ENCODE results near the gene HEXA.
"Not testable (repeated sequence)": the region's sequence is repeated elsewhere in the genome, so short reads cannot be mapped to it uniquely, and the experiment has no call there.

Gene HEXA

DNA sequence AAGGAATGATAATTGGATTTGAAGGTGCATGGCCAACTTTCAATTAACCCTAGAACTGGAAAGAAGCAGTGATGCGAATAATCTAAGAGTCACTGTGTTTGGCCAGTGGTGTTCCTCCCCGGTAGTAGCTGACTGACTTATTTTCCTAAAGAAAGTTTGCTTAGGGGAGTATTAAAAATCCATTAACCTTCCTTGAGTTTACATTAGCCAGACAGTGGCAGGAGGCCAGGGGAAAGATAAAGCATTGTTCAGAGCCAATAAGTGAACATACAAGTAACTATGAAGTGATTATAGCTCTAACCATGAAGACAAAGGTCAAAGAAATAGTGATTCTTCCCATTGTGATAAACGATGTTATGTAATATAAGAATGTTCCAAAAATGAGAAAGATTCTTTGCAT is 13.4 kb upstream of the HEXA start:
- DNase-seq (ENCODE audit: low spot score), result no peak
- TF ChIP-seq, protein P1, sequence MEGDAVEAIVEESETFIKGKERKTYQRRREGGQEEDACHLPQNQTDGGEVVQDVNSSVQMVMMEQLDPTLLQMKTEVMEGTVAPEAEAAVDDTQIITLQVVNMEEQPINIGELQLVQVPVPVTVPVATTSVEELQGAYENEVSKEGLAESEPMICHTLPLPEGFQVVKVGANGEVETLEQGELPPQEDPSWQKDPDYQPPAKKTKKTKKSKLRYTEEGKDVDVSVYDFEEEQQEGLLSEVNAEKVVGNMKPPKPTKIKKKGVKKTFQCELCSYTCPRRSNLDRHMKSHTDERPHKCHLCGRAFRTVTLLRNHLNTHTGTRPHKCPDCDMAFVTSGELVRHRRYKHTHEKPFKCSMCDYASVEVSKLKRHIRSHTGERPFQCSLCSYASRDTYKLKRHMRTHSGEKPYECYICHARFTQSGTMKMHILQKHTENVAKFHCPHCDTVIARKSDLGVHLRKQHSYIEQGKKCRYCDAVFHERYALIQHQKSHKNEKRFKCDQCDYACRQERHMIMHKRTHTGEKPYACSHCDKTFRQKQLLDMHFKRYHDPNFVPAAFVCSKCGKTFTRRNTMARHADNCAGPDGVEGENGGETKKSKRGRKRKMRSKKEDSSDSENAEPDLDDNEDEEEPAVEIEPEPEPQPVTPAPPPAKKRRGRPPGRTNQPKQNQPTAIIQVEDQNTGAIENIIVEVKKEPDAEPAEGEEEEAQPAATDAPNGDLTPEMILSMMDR (IDR thresholded peaks at IDR 0.05; ENCODE audit: extremely low read depth, missing control alignments), result no peak

DNA sequence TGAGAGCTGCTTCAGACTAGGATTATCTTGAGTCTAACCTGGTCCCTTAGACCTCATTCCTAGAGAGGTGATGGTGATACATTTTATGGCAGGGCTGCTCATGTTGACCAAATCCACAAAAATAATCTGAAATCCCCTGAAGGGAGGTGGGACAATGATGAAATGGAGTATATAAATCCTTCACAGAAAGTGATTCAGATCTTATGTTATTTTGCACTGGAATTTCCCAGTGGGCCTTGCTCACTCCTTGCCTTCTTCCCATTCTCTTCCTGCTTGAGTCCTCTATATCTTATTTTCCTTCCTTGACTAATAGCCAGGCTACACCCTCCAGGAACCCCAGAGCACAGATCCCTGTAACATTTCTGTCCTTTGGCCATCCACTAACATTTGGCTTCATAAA is 11.9 kb upstream of the HEXA start:
- DNase-seq (ENCODE audit: low spot score), result no peak
- TF ChIP-seq, protein P1 (IDR thresholded peaks at IDR 0.05; ENCODE audit: extremely low read depth, missing control alignments), result no peak

DNA sequence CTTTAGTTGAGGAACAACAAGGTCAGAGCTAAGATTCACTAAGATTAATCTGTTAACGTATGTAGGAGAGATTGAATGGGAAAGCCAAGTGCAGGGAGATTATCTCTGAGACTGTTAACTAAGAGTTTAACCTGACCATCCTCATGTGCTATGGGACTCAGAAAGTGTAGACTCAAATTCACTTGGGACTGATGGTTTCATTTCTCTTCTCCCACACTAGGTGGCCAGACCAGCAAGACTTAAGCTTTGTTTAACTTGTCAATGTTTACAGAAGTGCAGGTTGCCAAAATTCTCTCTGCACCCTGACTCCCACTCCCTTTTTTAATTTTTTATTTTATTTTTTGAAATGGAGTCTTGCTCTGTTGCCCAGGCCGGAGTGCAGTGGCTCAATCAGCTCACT is 6.3 kb upstream of the HEXA start:
- DNase-seq (ENCODE audit: low spot score), result no peak
- TF ChIP-seq, protein P1 (IDR thresholded peaks at IDR 0.05; ENCODE audit: extremely low read depth, missing control alignments), result no peak

DNA sequence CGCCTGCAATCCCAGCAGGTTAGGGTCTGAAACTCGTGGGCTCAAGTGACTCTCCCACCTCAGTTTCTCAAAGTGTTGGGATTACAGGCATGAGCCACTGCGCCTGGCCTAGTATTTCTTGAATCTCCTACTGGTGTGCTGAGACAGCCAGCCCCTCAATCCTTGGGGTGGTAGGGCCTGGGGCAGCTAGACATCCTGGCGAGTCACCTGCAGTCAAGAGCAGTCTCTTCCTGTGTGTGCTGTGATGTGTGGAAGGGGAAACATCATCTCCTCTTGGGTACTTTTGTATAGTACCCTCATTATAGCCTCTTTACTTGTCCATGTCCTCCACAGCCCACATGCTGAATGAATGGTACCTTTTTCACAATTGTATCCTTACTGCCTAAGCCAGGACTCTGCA is 4.9 kb upstream of the HEXA start:
- no peak for DNase-seq (ENCODE audit: low spot score)
- TF ChIP-seq, protein P1 (IDR thresholded peaks at IDR 0.05; ENCODE audit: extremely low read depth, missing control alignments), result no peak

DNA sequence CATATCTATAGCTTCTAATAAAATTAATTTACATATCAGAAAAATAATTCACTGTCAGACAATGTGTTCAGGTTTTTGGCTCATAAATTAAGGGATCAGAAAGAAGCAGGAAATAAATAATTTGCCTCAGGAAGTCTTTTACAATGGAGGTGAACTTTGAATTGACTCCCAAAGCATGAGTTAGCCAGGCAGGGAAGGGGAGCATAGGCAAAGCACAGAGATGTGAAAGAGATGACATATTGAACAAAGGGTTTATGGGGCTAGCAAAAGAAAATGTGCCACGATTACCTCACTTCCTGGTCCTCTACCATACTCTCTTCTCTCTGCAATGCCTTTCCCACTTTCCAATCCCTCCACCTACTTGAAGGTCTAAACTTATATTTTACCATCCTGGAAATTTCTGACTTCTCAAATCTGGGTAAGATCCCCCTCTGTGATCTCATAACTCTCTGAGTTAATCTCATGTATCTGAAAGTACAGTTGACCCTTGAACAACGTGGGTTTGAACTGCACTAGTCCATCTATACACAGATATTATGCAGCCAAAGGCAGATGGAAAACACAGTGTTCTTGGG is 4.1 kb upstream of the HEXA start:
- TF ChIP-seq, protein P1 (IDR thresholded peaks at IDR 0.05; ENCODE audit: extremely low read depth, missing control alignments), result no peak

DNA sequence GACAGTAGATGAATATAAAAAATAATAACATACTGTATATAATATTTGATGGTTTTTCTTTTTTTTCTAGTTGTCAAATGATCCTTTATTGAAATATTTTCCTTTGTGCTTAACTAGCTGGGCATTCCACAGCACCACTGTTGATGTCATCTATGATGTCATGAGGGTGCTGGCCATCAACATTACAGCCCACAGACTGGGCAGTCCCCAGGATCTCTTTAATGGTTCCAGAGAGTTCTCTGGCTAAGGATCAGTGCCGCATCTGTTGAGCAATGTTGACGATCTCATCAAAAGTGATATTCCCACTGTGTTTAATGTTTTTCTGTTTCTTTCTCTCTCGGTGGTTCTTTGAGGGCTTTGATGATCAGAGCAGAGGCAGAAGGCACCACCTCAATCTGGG is 3.3 kb upstream of the HEXA start:
- not testable (repeated sequence) for DNase-seq (ENCODE audit: low spot score)

More for the DNA sequence above, 4.1 kb upstream of the HEXA start:
- DNase-seq (ENCODE audit: low spot score), result no peak

DNA sequence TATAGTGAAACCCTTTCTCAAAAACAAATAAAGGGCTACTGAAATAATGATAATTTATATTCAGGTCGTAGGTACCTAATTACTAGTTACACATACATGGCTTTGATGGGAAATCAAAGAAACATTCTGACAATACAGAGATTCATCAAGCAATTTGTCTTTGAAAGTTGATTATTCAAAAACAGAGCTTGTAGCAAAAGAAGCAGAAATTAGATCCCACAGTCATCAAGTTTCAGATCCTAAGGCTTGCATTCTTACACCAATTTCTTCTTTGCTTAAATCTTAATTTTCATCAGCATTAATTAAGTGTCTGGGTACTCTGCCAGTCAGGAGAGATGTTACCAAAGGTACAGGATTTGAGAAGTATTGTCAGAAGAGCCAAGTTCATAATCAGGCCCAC is 1.5 kb upstream of the HEXA start:
- no peak for DNase-seq (ENCODE audit: low spot score)
- TF ChIP-seq, protein P1 (IDR thresholded peaks at IDR 0.05; ENCODE audit: extremely low read depth, missing control alignments), result no peak

DNA sequence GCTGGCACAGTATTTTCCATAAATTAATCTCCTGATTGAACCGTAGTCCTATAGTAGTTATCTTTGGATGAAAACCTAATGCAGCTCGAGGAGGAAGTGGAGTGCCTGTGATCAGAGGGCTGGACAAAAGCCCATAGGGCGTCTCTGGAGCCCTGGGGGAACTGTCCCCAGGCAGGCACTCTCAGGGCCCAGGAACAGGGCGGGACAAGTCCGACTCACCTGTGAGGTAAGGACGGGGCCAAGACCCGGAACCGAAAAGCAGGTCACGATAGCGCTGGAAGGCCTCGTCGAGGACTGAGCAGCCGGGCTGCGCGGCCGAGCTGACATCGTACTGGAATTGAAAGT is 341 bp downstream of the HEXA start:
- DNase-seq (ENCODE audit: low spot score), result no peak
- TF ChIP-seq, protein P1 (IDR thresholded peaks at IDR 0.05; ENCODE audit: extremely low read depth, missing control alignments), result no peak
